Airway epithelial cell (primary cell): ENCODE measurements around the gene TNFRSF13B. TPM values are rescaled to one million over a fixed set of nuclear protein-coding genes. Genes with fewer than 3 reads are reported as not detected.

ENCODE experiments used
- total RNA-seq: library from RNA; depleted of rRNA; stranded (reverse); fragments of >200 nt; gene quantifications from 2 replicates; pipeline ENCODE4 v1.2.3, GENCODE V29; 2015

Gene TNFRSF13B
- total RNA-seq, result not detected in 2 replicates

GRCh38 chr17:16971458-16972338 is at the start of gene TNFRSF13B:
TNFRSF13B (minus strand) TSS chr17:16972118; CDS start chr17:16972075, 43 bp downstream.

Other genes starting within 250 kb of the TNFRSF13B start
- gene MPRIP, start 70.3 kb upstream of the TNFRSF13B start, total RNA-seq, result 134 and 158 TPM in 2 replicates
- gene PLD6, start 234.2 kb upstream of the TNFRSF13B start, total RNA-seq, result 0.88 and 2.8 TPM in 2 replicates